Right ventricle myocardium inferior (tissue), 1 donor: Measurements from ENCODE around the gene CACNB1. TPM values are rescaled to one million over a fixed set of nuclear protein-coding genes. Genes with fewer than 3 reads are reported as not detected.

Source experiments
- total RNA-seq: library from RNA; stranded (reverse); fragmentation: NEBNext Ultra II Directional; extraction: Animal tissue kit (Norgen Biotek cat#: 25700); gene quantifications from one replicate; pipeline ENCODE4 v1.2.1, GENCODE V29; 2021
- donor health status: DM: no; HTN: yes; CAD: no; lungs with severe emphysema.

Gene CACNB1
- total RNA-seq, 1 donor from 2014 or later: 7.4 TPM

Other genes with a start within 250 kb of the CACNB1 start
- gene FBXO47, start 230.3 kb downstream of the CACNB1 start, total RNA-seq: not detected
- 19.3 TPM for gene PLXDC1, start 46.0 kb downstream of the CACNB1 start, total RNA-seq
- not detected for gene ARL5C, start 31.5 kb downstream of the CACNB1 start, total RNA-seq
- 1,018 TPM for gene RPL19, start 2.6 kb upstream of the CACNB1 start, total RNA-seq
- gene STAC2, start 28.3 kb upstream of the CACNB1 start, total RNA-seq: 2.9 TPM
- 12.7 TPM for gene FBXL20, start 204.0 kb upstream of the CACNB1 start, total RNA-seq